Measurements from ENCODE around the gene ONECUT2.

DNA sequence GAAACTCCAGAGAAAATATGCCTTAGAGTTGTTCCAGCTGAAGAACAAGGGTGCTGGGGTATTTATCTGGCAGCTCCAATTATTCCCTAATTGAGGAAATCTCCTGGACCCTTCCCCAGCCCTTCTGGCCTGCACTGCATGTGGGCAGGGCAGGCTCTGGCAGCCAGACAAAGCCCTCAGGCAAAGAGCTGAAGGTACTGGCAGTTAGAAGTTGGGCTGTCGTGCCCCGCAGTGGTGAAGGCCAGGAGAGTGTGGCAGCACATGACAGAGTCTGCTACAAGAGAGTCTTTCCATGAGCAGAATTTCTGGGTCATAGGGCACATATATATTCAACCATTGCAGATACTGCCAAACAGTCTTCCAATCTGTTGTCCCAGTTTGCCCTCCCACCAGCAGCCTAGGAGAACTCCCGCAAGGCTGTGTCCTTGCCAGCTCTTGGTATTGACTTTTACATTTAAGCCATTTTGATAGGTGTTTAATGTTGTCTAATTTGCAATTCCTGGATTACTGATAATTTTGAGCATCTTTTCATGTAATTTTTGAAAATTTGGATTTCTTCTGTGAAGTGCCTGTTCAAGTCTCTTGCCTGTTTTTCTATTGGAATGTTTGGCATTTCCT is 26.6 kb downstream of the ONECUT2 start:
- no peak for TF ChIP-seq EZH2 (IDR thresholded peaks at IDR 0.05; ENCODE audit: borderline replicate concordance, low read depth, low read length, poor library complexity, severe bottlenecking)
- TF ChIP-seq, protein P1, sequence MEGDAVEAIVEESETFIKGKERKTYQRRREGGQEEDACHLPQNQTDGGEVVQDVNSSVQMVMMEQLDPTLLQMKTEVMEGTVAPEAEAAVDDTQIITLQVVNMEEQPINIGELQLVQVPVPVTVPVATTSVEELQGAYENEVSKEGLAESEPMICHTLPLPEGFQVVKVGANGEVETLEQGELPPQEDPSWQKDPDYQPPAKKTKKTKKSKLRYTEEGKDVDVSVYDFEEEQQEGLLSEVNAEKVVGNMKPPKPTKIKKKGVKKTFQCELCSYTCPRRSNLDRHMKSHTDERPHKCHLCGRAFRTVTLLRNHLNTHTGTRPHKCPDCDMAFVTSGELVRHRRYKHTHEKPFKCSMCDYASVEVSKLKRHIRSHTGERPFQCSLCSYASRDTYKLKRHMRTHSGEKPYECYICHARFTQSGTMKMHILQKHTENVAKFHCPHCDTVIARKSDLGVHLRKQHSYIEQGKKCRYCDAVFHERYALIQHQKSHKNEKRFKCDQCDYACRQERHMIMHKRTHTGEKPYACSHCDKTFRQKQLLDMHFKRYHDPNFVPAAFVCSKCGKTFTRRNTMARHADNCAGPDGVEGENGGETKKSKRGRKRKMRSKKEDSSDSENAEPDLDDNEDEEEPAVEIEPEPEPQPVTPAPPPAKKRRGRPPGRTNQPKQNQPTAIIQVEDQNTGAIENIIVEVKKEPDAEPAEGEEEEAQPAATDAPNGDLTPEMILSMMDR (conservative IDR thresholded peaks at IDR 0.05; ENCODE audit: low read depth, low read length) = no peak
